A549 (cell line): ENCODE data around the gene GYS2.

ENCODE experiments used
- BHLHE40 ChIP-seq: IDR thresholded peaks from 2 replicates; pipeline ENCODE4 v1.6.1; 2012; ENCODE audit warnings: low read depth, low read length, inconsistent platforms
- CHD2 ChIP-seq: fragments of 150-350 bp; IDR thresholded peaks from 2 replicates; pipeline ENCODE4 v1.6.1; 2014; ENCODE audit warnings: low read length; ENCODE audit not compliant: partially characterized antibody
- CTCF ChIP-seq: fragments of >200 bp; sonication (Bioruptor Twin); formaldehyde crosslinking; IDR thresholded peaks from 3 replicates; pipeline ENCODE4 v1.5.1; 2016
- EP300 ChIP-seq, 2 experiments: fragments of >200 bp; sonication (Bioruptor Twin); formaldehyde crosslinking; IDR thresholded peaks; 2 replicates in 1 of 2; 3 replicates in 1 of 2; pipeline ENCODE4 v1.6.1; 2016 to 2017
- MAFK ChIP-seq: fragments of 450-650 bp; IDR thresholded peaks from 2 replicates; pipeline ENCODE4 v1.6.1; 2014; ENCODE audit not compliant: partially characterized antibody
- MAX ChIP-seq: IDR thresholded peaks from 2 replicates; pipeline ENCODE4 v1.6.1; 2012
- MYC ChIP-seq: IDR thresholded peaks from 2 replicates; pipeline ENCODE4 v1.6.1; 2012; ENCODE audit warnings: mild to moderate bottlenecking, inconsistent platforms, low read length, improper control_type of control experiment, borderline replicate concordance
- RAD21 ChIP-seq, 2 experiments: fragments of >200 bp in 1 of 2; sonication (Bioruptor Twin) in 1 of 2; formaldehyde crosslinking in 1 of 2; IDR thresholded peaks in 1 of 2; conservative IDR thresholded peaks in 1 of 2; 2 replicates in 1 of 2; 3 replicates in 1 of 2; pipeline ENCODE4 v1.6.1; 2012 to 2018; ENCODE audit warnings: inconsistent platforms in 1 of 2
- RARB ChIP-seq: fragments of 250-450 bp; sonication (Bioruptor Pico); IDR thresholded peaks from 2 replicates; pipeline ENCODE4 v1.8.0; 2021; ENCODE audit warnings: mild to moderate bottlenecking, moderate library complexity
- RFX5 ChIP-seq: fragments of 450-650 bp; IDR thresholded peaks from 2 replicates; pipeline ENCODE4 v1.7.1; 2014; ENCODE audit warnings: antibody characterized with exemption, mild to moderate bottlenecking, moderate library complexity
- USF2 ChIP-seq: fragments of 450-650 bp; IDR thresholded peaks from 2 replicates; pipeline ENCODE4 v1.6.1; 2014; ENCODE audit warnings: antibody characterized with exemption
- ZFP36 ChIP-seq: fragments of 450-650 bp; IDR thresholded peaks from 2 replicates; pipeline ENCODE4 v1.6.1; 2014; ENCODE audit warnings: borderline replicate concordance; ENCODE audit not compliant: partially characterized antibody

GRCh38 chr12:21643758-21644157 lies 39.1 kb upstream of the GYS2 start:
- TF ChIP-seq RAD21 (conservative IDR thresholded peaks at IDR 0.05 in 1 of 2, IDR thresholded peaks at IDR 0.05 in 1 of 2) (no peak), BHLHE40 (no peak), CHD2 (no peak), CTCF (no peak), MYC (no peak), ZFP36 (no peak), MAX (no peak), RARB (no peak), EP300 (IDR thresholded peaks at IDR 0.05) (no peak), RFX5 (no peak), MAFK (no peak), USF2 (no peak)
